BE2C (cell line): ENCODE measurements around the gene PRDM16.

ENCODE experiments used
- DNase-seq: peaks from one replicate; pipeline ENCODE4 v3.0.0-alpha.2; 2020
- H3K27me3 ChIP-seq: fragments of 250-450 bp; sonication (Bioruptor Pico); 2 replicates; pipeline ENCODE4 v1.5.1; 2020; ENCODE audit warnings: mild to moderate bottlenecking
- H3K36me3 ChIP-seq: fragments of 250-450 bp; sonication (Bioruptor Pico); 2 replicates; pipeline ENCODE4 v1.5.1; 2020; ENCODE audit warnings: mild to moderate bottlenecking
- H3K4me1 ChIP-seq: fragments of 250-450 bp; sonication (Bioruptor Pico); 2 replicates; pipeline ENCODE4 v1.5.1; 2020
- H3K4me3 ChIP-seq: 2 replicates; pipeline ENCODE4 v1.5.1; 2011; ENCODE audit warnings: low read depth, low read length
- H3K9me3 ChIP-seq: fragments of 250-450 bp; sonication (Bioruptor Pico); 2 replicates; pipeline ENCODE4 v1.5.1; 2020
- CTCF ChIP-seq: IDR thresholded peaks from 2 replicates; pipeline ENCODE4 v1.5.1; 2012; ENCODE audit warnings: mild to moderate bottlenecking, low read depth, low read length

The PRDM16 gene

GRCh38 chr1:3251807-3252428, 182.9 kb downstream of the PRDM16 start:
- Histone ChIP-seq H3K4me1 (no peaks in the 10 kb centered on the region), H3K36me3 (no peaks in the 10 kb centered on the region), H3K27me3 (peaks cover 17% of the 10 kb centered on the region), H3K4me3 (no peak overlapping the region), H3K9me3 (no peaks in the 10 kb centered on the region)
- no peak for DNase-seq
- no peak for TF ChIP-seq CTCF

DNA sequence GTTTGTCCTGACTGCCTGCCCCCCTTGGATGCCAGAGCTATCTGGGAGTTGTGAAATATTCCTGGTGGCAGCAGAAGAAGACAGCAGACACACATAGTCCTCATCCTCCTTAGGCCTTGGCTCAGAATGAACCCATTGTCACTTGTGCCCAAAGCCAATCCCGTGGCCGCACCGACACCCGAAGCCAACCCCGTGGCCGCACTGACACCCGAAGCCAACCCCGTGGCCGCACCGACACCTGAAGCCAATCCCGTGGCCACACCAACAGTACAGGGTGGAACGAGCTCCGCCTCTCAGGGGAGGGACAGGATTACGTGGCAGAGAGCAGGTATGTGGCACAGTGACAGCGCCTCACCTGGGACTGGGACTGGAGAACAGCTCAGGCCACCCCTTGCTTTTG, 186.7 kb downstream of the PRDM16 start:
- H3K4me1 ChIP-seq = no peaks in the 10 kb centered on the region
- no peak for TF ChIP-seq CTCF
- H3K4me3 ChIP-seq = no peak overlapping the region
- DNase-seq = no peak
- H3K27me3 ChIP-seq = no peaks in the 10 kb centered on the region
- H3K36me3 ChIP-seq = no peaks in the 10 kb centered on the region
- H3K9me3 ChIP-seq = no peaks in the 10 kb centered on the region

DNA sequence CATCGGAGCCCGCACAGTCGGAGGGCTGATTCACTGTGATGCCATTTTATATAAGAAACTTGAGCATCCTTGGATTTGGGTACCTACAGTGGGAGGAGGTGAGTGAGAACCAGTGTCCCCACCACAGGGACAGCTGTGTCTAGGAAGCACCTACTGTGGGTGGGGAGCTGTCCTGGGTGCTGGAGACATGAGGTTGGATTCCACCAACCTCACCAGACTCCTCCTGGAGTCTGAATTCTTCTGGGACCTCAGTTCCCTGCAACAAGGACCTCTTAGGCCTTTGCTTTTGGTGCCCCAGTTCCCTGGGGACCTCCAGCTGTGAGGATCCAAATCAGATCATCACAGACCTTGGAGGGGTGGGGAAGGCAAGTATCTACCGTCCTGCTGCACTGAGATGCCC, 188.8 kb downstream of the PRDM16 start:
- TF ChIP-seq CTCF = no peak
- Histone ChIP-seq H3K9me3 (no peaks in the 10 kb centered on the region), H3K4me3 (no peak overlapping the region), H3K4me1 (no peaks in the 10 kb centered on the region), H3K27me3 (no peaks in the 10 kb centered on the region), H3K36me3 (no peaks in the 10 kb centered on the region)
- DNase-seq = no peak

DNA sequence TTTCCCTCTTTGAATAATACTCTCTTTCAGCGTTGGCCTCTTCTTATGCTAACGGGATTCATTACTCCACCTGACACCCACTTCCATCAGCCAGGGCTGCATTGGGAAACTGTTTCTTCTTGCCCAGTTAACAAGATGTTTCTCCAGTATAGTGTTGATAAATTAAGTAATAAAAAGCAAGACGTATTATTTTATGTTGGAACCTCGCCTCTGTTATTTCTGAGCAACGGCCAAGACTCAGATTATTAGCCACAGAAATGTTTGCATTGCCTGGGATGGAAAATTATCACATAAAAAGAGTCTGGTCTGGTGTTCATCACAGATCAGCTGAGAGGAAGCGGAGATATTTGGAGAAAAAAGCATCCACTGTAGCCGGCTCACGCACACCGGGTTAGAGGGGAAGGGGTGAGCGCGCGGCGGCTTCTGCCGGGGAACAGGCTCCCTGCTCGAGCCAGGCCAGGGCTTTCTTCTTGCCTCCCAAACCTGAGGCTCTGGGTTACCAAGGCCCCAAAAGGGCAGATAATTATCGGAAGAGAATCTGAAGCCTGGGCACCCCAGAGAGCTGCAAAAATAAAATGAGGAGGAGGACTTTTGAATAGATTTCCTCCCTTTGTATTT, 189.5 kb downstream of the PRDM16 start:
- Histone ChIP-seq H3K4me3 (no peak overlapping the region), H3K36me3 (no peaks in the 10 kb centered on the region)
- DNase-seq = no peak

DNA sequence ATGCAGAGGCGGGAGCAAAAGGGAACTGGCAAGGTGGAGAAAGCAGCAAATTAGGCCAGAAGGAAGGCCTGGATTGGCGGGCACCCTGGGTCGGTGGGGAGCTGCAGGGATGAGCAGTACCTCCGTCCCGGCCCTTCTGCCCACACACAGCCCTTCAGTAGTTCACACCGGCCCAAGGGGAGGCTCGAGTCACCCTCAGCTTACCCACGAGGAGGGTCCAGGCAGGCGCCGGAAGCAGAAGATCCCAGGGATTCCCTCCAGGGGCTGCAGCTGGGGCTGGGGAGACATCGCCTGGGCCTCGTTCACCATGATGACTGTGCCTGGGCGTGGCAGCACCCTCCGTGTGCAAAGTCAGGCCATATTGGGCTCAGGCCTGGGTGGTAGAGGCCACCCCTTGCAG, 190.0 kb downstream of the PRDM16 start:
- Histone ChIP-seq H3K36me3 (no peaks in the 10 kb centered on the region), H3K4me1 (no peaks in the 10 kb centered on the region), H3K4me3 (no peak overlapping the region), H3K27me3 (no peaks in the 10 kb centered on the region), H3K9me3 (no peaks in the 10 kb centered on the region)
- TF ChIP-seq CTCF = no peak
- no peak for DNase-seq

More for the DNA sequence above, 189.5 kb downstream of the PRDM16 start:
- Histone ChIP-seq H3K4me1 (no peaks in the 10 kb centered on the region), H3K27me3 (no peaks in the 10 kb centered on the region), H3K9me3 (no peaks in the 10 kb centered on the region)
- TF ChIP-seq CTCF = no peak
